NCI-H748 treated with DMSO at 0.1 percent for 48 hours (cell line): ENCODE results near the gene TUBB2B.

Experiments used
- DNase-seq: peaks from one replicate; lab custom pipeline; 2025; lab: John Stamatoyannopoulos, UW

The TUBB2B gene

DNA sequence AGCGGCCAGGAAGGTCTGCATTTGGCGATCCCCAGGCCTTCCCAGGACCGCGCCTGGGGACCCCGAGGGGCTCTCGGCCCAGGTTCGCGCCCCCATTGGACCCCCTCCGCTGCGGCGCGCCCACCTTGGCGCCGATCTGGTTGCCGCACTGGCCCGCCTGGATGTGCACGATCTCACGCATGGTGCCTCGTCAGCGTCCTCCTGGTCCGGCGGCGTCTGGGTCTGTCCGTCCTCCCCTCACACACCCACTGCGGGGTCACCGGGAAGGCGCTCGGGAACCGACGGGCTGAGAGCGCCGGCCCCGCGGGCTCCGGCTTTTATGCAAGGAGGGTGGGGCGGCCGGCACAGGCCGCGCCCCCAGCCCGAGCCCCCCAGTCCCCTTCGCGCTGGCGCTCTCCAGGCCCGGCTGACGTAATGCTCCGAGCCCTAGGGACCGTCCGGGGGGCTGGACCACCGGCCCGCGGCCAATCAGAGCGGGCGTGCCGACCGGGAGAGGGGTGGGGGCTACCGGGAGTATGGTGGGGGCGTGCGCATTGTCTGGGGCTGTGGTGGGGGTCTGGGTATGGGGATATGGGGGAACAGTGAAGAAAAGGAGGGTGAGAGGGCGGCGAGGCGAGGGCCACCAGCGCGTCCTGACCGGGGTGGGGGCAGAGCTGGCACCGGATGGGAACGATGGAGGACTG is at the start of gene TUBB2B:
TUBB2B (minus strand) TSS at position 291 of the 683 bp plus-strand sequence; CDS start at position 181, 110 bp downstream.
- peak; percentile 94 for DNase-seq

DNA sequence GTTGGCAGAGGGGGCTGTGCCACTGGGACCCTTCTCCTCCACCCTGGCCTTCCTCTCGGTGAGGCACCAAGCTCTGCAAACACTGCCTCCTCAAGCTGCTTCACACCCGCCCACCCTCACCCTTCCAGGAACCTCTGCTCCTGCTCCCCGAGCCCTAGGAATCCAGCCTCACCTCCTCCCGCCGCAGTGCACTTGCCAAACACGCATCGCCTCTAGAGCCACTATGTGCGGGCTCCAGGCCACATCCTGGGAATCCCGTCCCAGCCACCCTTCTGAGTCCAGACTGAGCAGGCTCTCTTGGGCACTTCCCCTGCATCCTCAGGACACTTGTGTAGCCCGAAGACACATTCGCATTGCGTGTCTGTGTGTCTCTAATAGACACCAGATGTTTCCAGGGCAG is 49.8 kb upstream of the TUBB2B start:
- DNase-seq, result no peak

DNA sequence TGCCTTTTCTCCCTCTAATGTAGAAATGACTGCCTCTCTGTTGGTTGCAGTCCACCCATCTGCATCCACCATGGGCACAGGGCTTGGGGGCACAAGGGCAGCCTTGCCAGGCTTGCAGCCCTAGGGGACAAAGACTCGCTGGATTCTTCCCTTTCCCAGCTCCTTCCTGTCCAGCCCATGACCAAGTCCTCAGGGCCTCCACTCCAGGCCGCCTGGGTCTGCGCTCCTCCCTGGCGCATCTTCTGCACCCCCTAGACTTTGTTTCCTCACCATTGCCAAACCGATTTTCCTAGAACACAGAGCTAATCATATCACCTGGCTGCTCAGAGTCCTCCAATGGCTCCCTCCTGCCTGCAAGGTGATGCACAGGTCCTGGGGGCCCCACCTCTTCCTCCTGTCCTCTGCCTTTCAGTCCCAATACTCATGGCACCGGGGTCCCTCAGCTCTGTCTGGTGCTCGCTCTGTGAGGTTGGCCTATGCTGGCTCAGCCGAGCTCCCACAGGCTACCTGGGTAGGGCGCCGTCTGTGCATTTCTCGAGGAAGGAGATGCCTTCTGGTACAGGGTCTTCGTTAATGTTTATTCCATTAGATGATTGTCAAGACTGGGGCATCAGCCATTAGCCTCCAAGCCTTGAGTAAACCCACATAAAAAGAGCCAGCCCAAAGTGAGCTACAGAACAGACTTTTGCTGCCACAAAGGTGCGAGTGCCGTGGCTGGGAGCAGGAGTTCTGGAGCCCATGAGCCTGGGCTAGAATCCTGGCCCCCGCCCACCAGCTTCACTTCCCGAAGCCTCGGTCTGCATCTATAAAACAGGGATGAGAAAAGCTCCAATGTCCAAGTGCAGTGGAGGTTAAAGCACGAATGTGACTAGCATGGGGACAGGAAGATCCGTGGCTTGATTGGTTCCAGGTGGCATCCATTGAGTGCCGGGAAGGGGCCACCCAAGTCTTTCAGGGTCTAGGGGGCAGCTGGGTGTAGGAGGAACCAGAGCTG is 49.0 kb upstream of the TUBB2B start:
- no peak for DNase-seq

DNA sequence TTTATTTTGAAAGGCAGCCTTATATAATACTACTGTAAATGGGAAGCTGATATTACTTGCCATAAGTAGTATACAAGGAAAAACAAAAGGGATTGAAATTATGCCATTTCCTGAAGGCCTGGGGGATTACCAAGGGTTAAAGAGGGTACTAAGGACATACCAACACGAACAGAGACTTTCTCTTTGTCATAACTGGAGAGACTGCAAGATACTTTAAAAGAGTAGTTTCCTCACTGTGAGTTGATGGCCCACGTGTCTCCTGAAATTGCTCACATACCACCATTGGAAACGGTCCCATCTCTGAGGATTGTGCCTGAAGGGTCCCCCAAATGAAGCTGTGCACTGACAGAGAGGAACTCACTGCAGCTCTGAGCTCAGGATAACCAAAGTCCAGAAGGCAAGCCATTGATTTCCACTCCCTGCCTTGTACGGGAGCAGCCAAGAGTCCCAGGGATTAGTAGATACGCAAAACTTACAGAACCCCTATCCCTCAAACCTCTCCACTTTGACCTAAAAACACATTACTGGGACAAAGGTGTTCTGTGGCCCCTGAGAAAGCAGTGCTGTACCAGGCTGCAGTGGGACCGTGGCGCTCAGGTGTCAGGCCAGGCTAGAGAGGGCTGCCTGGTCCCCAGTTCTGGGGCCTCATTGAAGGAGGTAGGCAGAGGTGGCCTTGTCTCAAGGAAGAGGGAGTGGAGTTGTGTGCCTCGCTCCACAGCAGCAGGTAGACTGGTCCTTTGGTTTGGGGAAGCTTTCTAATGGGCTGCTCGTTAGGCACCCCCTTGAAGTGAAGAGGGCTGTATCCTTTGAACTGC is 46.5 kb upstream of the TUBB2B start:
- no peak for DNase-seq

DNA sequence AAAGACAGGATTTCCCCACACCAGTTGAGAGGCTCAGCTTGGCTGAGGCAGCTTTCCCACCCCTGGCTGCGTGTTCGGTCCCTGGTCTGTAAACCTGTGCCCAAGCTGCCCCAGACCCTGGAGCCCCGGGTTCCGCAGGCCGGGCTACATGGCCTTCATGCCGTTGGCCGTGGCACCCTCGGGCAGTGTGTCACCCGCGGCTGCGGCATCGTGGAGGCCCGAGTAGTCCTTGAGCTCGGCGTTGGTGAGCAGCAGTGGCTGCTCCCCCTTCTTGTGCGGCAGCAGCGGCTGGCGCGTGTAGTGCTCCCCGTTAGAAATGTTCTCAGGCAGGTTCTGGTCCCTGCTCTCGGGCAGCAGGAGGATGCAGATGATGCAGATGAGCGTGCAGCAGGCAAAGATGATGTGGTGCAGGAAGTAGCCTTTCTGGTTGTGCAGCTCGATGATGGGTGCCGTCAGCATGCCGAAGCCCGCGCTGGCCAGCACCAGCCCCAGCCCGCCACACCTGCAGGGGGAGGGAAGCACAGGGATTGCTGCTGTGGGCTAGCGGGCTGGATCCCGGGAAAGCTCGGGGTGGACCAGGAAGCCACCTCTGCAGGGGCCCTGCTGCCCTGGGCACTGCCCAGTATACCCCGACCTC is 45.6 kb upstream of the TUBB2B start:
- no peak for DNase-seq

DNA sequence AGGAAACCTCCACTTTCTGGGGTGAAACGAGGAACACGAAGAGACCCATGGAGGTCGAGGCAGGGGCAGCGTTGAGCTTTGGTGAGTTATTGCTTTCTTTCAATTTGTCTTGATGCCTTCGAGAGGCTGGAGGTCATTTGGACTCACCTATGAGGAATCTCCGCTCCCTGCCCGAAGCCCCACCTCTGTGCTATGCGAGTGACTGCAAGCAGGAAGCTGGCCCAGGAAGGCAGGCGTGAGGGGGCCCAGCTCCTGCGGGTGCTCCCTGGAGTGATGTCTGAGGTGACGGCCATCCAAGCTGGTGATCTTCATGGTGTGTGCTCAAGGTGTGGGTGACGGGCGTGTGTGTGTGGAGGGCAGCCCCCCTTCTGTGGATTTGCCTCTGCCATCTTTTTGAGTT is 44.3 kb upstream of the TUBB2B start:
- no peak for DNase-seq

DNA sequence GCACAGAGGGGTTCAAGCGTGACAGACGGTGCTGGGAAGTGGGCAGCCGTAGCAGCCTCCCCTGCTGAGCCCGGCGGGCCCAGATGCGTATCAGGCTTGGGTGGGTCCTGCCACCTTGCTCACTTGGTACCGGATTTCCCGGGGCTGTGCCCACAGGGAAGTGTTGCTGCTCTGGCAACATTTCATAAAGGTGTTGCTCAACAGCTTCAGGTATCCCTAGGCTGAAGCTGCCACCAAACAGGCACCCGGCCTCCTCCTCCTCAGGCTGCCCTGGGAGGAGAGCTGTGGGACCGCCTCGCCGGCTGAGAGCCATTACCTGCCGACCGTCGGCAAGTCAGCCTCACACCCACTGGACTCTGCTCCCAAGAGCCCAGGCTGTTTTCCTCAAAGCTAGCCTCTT is 42.8 kb upstream of the TUBB2B start:
- DNase-seq, result no peak

DNA sequence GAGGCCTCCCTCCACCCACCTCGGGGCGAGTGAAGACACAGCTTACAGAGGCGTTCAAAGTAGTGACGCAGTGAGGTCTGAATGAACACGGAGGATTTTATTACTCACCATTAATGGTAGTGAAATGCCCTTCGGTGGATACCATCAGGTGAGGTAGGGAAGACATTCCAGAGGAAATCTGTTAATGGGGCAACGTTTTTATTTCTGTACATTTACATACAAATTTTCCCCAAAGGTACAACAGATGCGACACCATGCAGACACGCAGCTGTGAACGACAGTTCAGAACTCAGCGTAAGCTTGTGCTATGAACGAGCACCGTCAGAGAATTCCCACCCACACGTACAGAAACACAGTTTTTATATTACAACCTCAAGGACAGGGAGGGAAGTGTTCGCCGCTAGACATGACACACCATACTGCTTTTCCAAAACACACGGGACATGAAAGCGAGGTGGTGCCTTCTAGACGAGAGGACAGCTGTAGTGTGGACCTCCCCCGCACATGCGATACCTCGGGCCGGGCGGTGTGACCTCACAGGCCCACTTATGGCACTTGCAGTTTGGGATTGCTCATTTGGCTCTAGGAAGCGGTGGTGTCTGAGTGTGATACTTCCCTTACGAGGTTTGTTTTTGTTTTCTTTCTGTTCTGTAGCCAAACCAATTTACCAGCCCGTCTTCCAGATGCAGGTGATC is 42.0 kb upstream of the TUBB2B start:
- no peak for DNase-seq

DNA sequence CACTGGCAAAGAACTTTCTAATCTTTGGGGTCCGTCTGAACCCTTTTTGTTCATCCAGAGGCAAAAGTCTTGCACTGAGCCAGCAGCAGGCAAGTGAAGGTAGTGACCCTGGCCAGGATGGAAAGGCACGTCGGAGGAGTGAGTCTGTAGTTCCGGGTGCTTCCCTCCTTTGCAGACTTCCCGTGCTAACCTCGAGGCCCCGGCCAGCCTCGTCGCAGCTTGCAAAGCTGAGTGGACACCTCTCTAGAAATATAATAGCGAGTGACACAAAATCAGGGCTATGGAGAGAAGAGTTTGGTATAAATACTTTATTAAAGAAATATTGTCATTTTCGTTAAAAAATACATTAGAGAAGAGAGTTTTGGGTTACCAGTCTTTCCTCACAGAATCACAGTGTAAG is 41.2 kb upstream of the TUBB2B start:
- no peak for DNase-seq

DNA sequence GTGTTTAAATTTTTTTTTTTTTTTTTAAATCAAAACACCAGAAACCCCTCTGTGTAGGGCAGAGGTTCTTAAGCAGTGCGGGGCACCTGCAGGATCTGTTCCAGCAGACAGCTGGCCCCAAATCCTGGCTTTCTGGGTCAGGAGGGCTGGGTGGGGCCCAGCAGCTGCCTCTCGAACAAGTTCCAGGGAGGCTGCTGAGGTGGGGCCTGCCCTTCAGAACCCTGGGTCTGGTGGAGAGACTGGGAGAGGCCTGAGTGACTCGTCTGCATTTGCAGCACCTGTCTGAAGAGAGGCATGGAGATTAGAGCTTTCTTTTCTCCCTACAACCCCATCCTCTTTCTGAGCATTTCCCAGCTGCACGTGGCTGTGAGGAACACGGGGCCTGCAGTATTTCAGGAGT is 39.7 kb upstream of the TUBB2B start:
- DNase-seq, result no peak

DNA sequence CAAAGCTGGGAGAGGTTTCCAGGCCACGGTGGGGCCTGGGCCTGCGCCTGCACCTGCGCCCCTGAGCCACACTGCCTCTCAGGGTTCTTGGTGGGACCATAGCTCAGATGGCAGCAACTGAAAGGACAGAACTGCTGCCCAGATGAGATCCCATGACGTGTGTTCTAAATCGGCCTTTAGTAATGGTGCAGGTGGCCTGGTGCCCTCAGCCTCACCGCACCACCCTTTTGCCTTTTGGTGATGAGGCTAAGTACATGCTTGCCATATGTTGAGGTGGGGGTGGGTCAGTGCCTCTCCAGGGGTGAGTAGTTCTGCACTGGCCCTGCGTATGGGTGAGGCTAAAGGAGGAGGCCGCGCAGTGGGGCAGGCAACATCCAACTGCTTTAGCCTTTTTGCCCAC is 38.7 kb upstream of the TUBB2B start:
- no peak for DNase-seq

DNA sequence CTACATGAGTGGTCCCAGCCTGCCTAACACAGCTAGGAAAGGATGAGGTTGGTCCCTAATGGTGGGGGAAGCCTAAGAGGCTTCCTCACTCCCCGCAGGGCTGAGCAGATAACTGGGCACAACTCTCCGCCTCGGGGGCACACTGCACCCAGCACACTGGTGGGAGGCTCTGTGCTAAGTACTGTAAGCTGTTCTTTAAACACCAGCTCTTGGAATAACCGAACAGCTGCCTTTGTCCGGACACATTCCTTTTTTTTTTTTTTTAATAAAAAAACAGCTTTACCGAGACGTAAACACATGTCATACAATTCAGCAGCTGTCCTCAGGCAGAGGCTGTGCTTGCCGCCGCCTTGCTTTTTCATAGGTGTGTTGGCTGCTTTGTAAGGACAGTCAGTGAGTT is 38.2 kb upstream of the TUBB2B start:
- no peak for DNase-seq

DNA sequence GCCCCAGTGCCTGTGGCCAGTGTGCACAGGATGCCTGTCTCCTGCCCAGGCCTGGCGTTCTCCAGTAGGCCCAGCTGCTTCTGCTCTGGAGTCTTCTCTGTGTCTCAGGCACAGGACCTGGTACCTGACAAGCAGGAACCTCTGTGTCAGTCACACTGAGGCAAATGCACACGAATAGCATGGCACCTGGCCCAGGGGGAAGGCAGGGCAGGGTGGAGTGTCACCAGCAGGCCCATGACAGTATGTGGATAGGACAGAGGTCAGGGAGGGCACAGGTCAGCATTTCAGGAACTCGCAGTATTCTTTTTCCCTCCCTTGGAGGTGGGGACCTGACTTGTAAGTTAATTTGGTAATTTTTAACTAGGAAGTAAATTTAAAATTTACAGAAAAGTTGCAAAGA is 36.9 kb upstream of the TUBB2B start:
- no peak for DNase-seq

DNA sequence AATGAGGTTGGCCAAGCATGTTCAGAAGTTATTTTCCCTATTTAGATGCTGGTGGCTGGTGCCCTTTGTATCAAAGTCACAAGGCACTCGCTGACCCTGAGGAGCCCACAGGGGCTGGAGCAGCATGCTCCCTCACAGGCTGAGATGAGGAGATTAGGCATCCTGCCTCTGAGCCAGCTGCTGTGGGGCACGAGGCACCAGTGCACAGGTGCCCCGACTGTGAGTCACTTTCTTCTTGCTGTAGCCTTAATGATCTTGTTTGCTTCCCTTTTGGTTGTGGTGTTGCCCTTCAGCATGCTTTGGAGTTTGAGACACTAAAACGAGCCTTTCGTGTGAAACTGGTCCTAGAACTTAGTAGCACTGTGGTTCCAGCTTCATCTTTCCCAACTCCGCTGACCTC is 35.6 kb upstream of the TUBB2B start:
- DNase-seq, result no peak

DNA sequence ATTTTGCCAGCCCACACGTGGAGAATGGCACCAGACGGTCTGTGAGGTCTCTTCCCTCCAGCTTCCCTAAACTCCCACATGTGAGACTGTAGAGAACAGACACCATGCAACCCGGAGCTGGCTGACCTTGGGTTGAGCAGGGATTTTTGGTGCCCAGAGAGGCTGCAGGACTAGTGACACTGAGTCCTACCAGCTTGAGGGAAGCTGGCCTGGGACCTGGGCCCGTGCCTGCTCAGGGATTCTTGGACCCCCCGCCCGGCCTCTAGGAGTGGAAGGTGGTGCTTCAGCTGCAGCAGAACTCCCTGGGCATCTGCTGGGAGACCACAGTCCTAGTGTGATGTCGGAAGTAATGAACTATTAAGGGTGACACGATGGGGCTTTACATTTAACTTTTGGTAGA is 34.5 kb upstream of the TUBB2B start:
- DNase-seq, result no peak

DNA sequence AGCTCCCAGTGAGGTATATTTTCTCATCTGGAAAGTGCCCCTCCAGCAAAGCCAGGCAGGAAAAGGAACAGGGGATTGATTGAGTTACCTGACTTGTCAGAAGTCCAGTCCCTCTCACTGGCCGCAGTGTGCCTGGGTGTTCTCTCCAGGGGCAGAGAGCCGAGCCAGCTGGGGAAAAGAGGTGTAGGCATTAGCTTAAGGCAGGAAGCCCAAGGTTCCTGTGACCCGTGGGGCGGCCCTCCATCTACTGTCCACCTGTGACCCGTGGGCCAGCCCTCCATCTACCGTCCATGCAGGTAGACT is 34.0 kb upstream of the TUBB2B start:
- DNase-seq, result no peak

DNA sequence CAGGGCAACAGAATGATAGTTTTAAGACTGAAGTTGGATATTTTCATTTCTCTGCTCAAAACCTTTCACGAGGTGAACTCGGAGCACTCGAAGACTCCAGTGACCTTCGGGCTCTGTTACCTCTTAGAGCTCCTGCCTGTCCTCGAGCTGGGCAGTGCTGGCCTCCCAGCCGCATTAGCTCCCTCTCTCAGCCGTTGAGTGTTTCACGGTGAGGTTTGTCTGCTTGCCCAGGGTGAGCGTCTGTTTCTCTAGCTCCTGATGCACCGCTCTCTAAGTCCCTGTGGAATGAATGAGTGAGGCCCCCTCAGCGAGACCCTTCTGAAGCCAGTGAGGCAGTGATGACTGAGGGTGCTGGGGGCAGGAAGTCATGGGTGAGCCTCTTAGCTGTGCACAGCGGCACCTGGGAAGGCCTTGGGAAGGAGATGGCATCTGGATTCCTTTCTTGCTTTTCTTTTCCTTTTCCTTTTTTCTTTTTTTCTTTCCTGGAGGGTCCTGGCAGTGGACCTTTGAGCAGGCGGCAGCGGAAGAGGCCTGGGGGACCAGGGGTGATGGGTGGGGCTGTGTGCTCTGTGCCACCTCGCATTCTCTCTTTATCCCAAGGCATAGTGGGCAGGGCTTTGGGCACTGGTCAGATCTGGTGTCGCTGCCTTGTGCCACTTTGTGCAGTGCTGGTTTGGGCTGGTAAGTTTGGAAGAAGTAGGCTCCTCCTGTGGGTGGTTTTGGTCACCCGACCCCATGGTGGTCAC is 33.5 kb upstream of the TUBB2B start:
- DNase-seq, result no peak

DNA sequence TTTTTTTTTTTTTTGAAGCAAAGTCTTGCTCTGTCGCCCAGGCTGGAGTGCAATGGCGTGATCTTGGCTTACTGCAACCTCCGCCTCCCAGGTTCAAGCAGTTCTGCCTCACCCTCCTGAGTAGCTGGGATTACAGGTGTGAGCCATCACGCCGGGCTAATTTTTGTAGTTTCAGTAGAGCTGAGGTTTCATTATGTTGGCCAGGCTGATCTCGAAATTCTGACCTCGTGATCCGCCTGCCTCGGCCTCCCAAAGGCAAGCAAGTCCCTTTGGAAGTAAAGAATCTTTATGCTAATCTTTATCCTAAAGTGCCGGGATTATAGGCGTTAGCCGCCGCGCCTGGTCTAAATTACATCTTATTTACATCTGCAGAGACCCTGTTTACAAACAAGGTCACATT is 32.8 kb upstream of the TUBB2B start:
- no peak for DNase-seq

DNA sequence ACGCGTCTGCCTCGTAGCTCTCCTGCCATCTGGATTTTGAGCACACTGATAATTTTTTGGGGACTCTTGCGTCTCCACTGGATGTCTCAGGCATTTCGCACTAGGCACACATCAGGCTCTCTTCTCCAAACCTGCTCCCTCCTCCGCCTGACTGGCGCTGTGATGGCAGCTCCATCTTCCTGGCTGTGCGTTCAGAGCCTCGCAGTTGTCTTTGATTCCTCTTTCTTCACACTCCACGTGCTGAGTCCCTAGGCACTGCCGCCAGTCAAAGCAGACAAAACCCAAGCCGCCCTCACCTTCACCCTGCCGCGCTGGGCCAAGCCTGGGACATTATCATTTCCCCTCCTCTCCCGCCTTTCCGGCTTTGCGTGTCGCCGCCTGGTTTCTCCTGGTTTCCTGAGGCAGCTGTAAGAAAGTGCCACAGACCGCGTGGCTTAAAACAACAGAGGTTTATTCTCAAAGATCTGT is 32.1 kb upstream of the TUBB2B start:
- DNase-seq, result peak; percentile 41

DNA sequence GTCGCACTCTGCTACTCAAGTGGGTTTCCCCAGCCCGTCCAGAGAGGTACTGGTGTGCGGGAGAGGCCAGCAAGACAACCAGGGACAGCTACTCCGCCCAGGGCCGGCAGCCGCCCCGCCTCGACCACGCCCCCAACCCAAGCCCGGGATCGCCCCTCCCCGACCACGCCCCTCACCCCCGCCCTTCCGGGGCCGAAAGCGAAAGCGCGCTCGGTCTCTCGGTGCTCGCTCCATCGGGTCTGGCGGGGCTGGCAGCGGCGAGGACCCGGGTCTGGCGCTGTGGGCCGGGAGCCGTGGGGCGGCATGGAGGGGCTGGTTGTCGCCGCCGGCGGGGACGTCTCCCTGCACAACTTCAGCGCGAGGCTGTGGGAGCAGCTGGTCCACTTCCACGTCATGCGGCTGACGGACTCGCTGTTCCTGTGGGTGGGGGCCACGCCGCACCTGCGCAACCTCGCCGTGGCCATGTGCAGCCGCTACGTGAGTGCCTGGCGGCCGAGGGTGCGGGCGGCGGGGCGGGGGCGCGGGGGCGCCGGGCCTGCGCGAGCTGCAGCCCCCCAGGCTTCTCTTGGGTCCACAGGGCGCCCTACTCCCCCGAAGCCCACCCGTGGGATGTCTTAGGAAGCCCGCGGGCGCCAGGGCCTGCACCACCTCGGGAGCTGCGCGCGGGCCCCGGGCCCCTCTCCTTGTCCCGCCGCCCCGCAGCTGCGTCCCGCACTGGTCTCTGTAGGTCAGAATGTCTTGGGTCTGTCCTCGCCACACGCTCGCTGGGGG is 31.5 kb upstream of the TUBB2B start, which contains the start of gene PSMG4:
PSMG4 (plus strand) TSS at position 228 of the 771 bp plus-strand sequence; CDS start at position 304, 76 bp downstream.
- DNase-seq, result peak; percentile 84
